Mucosa of descending colon (tissue), 3 donors: ENCODE data around the gene COP1. TPM values are rescaled to one million over a fixed set of nuclear protein-coding genes. Genes with fewer than 3 reads are reported as not detected.
"Not testable (repeated sequence)": the region's sequence is repeated elsewhere in the genome, so short reads cannot be mapped to it uniquely, and the experiment has no call there.

Experiments used
- ATAC-seq: fragments of 200-7000 bp; cut with Tn5 transposase; one replicate; pipeline ENCODE4 v1.9.1; 2020; ENCODE audit warnings: mild to moderate bottlenecking, moderate library complexity
- DNase-seq, 3 donors: peaks; one replicate each; pipeline ENCODE4 v3.0.0-alpha.2; 2020
- H3K36me3 ChIP-seq: fragments of 200-600 bp; one replicate; pipeline ENCODE4 v1.8.0; 2021; ENCODE audit warnings: low read depth, mild to moderate bottlenecking
- H3K4me1 ChIP-seq: fragments of 200-600 bp; one replicate; pipeline ENCODE4 v1.8.0; 2021; ENCODE audit warnings: low read depth, mild to moderate bottlenecking
- H3K4me3 ChIP-seq: fragments of 200-600 bp; one replicate; pipeline ENCODE4 v1.8.0; 2021; ENCODE audit warnings: mild to moderate bottlenecking
- H3K9me3 ChIP-seq: fragments of 200-600 bp; one replicate; pipeline ENCODE4 v1.8.0; 2021; ENCODE audit warnings: mild to moderate bottlenecking
- CTCF ChIP-seq: fragments of 200-600 bp; IDR thresholded peaks from one replicate; pipeline ENCODE4 v1.8.0; 2022; ENCODE audit warnings: antibody characterized with exemption, mild to moderate bottlenecking
- intact Hi-C, 2 donors: fragments of 100-400 bp; cut with DNase I in 1 of 2; cut with micrococcal nuclease in 1 of 2; formaldehyde crosslinking; loops; one replicate each; pipeline versions ENCODE4 v1.11.0 to v1.11.1; 2022; cut with DNase I, micrococcal nuclease
- total RNA-seq, 3 donors: library from RNA; stranded (reverse); fragmentation: NEBNext Ultra II Directional in 2 of 3; extraction: Animal tissue kit (Norgen Biotek cat#: 25700) in 2 of 3; gene quantifications; one replicate each; pipeline versions ENCODE4 v1.2.1 to v1.2.4, GENCODE V29; 2021 to 2023
- donor health status: DM: no; HTN: no; CAD: no; lungs with moderate emphysema.
- donor health status: DM: no; HTN: no; CAD: no.
- donor health status: DM: no; HTN: yes; CAD: no.

COP1 gene
- total RNA-seq, 3 donors from 2014 or later: 51.5 to 51.9 (median 51.9) TPM

- Histone ChIP-seq H3K9me3 (no peaks in the 10 kb centered on the region), H3K4me1 (no peaks in the 10 kb centered on the region), H3K36me3 (no peaks in the 10 kb centered on the region), H3K4me3 (no peak overlapping the region)
- TF ChIP-seq CTCF: no peak
- no peak for ATAC-seq
- intact Hi-C loops: no loop called here
- no peak for DNase-seq
Measured at GRCh38 chr1:176017722-176018121, 189.4 kb downstream of the COP1 start.

DNA sequence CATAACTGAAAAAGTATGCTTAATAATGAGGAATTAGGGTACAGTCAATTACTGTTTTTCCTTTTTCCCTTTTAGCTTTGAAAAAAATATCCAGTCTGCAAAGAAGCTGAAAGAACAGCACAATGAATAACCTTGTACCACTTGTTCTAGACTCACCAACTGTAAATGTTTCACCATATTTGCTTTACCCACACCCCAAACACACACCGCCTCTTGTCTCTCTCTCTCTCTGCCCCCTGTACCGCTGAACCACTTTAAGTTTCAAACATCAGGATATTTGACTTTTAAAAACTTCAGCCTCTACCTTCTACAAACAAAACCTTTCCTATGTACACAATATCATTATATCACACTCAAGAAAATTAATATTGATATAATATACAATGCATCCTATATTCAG is 197.1 kb downstream of the COP1 start:
- no peak overlapping the region for H3K4me3 ChIP-seq
- no peaks in the 10 kb centered on the region for H3K4me1 ChIP-seq
- DNase-seq: no peak
- no peak for ATAC-seq
- H3K9me3 ChIP-seq: no peaks in the 10 kb centered on the region
- intact Hi-C loops: no loop called here
- TF ChIP-seq CTCF: no peak
- H3K36me3 ChIP-seq: no peaks in the 10 kb centered on the region

GRCh38 chr1:176007756-176008389 is 199.2 kb downstream of the COP1 start:
- ATAC-seq, H3K9me3 ChIP-seq, intact Hi-C loops, H3K36me3 ChIP-seq, H3K4me1 ChIP-seq, H3K4me3 ChIP-seq, DNase-seq: not testable (repeated sequence)

DNA sequence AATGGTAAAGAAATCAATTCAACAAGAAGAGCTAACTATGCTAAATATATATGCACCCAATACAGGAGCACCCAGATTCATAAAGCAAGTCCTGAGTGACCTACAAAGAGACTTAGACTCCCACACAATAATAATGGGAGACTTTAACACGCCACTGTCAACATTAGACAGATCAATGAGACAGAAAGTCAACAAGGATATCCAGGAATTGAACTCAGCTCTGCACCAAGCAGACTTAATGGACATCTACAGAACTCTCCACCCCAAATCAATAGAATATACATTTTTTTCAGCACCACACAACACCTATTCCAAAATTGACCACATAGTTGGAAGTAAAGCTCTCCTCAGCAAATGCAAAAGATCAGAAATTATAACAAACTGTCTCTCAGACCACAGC is 212.4 kb downstream of the COP1 start:
- DNase-seq, H3K4me1 ChIP-seq, H3K9me3 ChIP-seq, H3K4me3 ChIP-seq, H3K36me3 ChIP-seq, ATAC-seq, intact Hi-C loops: not testable (repeated sequence)

GRCh38 chr1:175992825-175993224 is 214.3 kb downstream of the COP1 start:
- DNase-seq, H3K36me3 ChIP-seq, ATAC-seq, H3K9me3 ChIP-seq, intact Hi-C loops, H3K4me3 ChIP-seq, H3K4me1 ChIP-seq: not testable (repeated sequence)

- ATAC-seq, DNase-seq, intact Hi-C loops, H3K36me3 ChIP-seq, H3K4me3 ChIP-seq, H3K9me3 ChIP-seq, H3K4me1 ChIP-seq: not testable (repeated sequence)
Measured at GRCh38 chr1:175992202-175992601, 214.9 kb downstream of the COP1 start.

DNA sequence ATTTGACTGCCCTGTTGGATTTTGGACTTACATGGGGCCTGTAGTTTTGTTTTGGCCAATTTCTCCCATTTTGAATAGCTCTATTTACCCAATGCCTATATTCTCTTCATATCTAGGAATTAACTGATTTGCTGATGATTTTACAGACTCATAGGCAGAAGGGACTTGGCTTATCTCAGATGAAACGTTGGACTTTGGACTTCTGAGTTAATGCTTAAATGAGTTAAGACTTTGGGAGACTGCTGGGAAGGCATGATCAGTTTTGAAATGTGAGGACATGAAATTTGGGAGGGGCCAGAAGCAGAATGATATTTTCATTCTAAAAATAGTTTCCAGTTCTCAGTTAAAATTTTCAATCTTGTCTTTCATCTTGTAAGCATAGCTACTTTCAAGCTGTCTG is 222.3 kb downstream of the COP1 start:
- Histone ChIP-seq H3K9me3 (peaks cover 12% of the 10 kb centered on the region), H3K4me3 (no peak overlapping the region), H3K4me1 (peaks cover 14% of the 10 kb centered on the region), H3K36me3 (no peaks in the 10 kb centered on the region)
- intact Hi-C loops: no loop called here
- TF ChIP-seq CTCF: no peak
- ATAC-seq: peak; percentile 70
- no peak for DNase-seq
